K562 (cell line): Measurements from ENCODE around the gene MRPL4. TPM values are rescaled to one million over a fixed set of nuclear protein-coding genes. Genes with fewer than 3 reads are reported as not detected.

Source experiments
- BCOR ChIP-seq: fragments of 450-650 bp; IDR thresholded peaks from 2 replicates; pipeline ENCODE4 v1.6.1; 2016
- CBX1 ChIP-seq: sonication (generic); IDR thresholded peaks from 2 replicates; pipeline ENCODE4 v1.6.1; 2016; ENCODE audit warnings: antibody characterized with exemption, low read depth, mild to moderate bottlenecking
- CEBPB ChIP-seq: fragments of 450-650 bp; IDR thresholded peaks from 2 replicates; pipeline ENCODE4 v1.6.1; 2016; ENCODE audit warnings: missing genetic modification characterization, missing compliant biosample characterization
- CEBPG ChIP-seq, 3 experiments: fragments of 200-800 bp in 1 of 3; sonication (Bioruptor generic) in 1 of 3; sonication (generic) in 1 of 3; formaldehyde crosslinking in 1 of 3; IDR thresholded peaks in 2 of 3; conservative IDR thresholded peaks in 1 of 3; 2 replicates each; pipeline versions ENCODE4 v1.6.1 to v1.8.0; 2016 to 2022; ENCODE audit warnings: missing compliant biosample characterization in 2 of 3, missing genetic modification characterization in 2 of 3, mild to moderate bottlenecking in 1 of 3, missing genetic modification reagents in 1 of 3
- CHD4 ChIP-seq: fragments of 200-600 bp; sonication (generic); IDR thresholded peaks from 3 replicates; pipeline ENCODE4 v1.6.1; 2012; ENCODE audit warnings: low read depth, mild to moderate bottlenecking, mixed read lengths, low read length, inconsistent platforms; ENCODE audit not compliant: insufficient read depth, insufficient replicate concordance, poor library complexity, severe bottlenecking
- CTBP1 ChIP-seq: fragments of 450-650 bp; IDR thresholded peaks from 2 replicates; pipeline ENCODE4 v1.6.1; 2016; ENCODE audit warnings: borderline replicate concordance
- DACH1 ChIP-seq: fragments of 450-650 bp; IDR thresholded peaks from 2 replicates; pipeline ENCODE4 v1.6.1; 2018; ENCODE audit not compliant: partially characterized antibody
- DPF2 ChIP-seq: fragments of 450-650 bp; IDR thresholded peaks from 2 replicates; pipeline ENCODE4 v1.6.1; 2016
- ERF ChIP-seq: fragments of 450-650 bp; formaldehyde crosslinking; IDR thresholded peaks from 2 replicates; pipeline ENCODE4 v1.4.0; 2020; ENCODE audit warnings: mild to moderate bottlenecking, mixed read lengths
- FOXA3 ChIP-seq, 2 experiments: fragments of 450-650 bp in 1 of 2; sonication (generic) in 1 of 2; formaldehyde crosslinking; IDR thresholded peaks in 1 of 2; conservative IDR thresholded peaks in 1 of 2; 2 replicates each; pipeline versions ENCODE4 v1.4.0 to v1.8.0; 2020 to 2022; ENCODE audit warnings: mild to moderate bottlenecking in 2 of 2, missing genetic modification reagents in 1 of 2
- GATA2 ChIP-seq: sonication (generic); formaldehyde crosslinking; IDR thresholded peaks from 2 replicates; pipeline ENCODE4 v1.4.0; 2020; ENCODE audit warnings: mild to moderate bottlenecking, missing genetic modification reagents
- HMGN3 ChIP-seq: IDR thresholded peaks from 2 replicates; pipeline ENCODE4 v1.6.1; 2011; ENCODE audit warnings: borderline replicate concordance, low read depth, mild to moderate bottlenecking, mixed read lengths, low read length; ENCODE audit not compliant: insufficient read length; ENCODE audit errors: extremely low read depth
- KLF1 ChIP-seq: fragments of 450-650 bp; IDR thresholded peaks from 2 replicates; pipeline ENCODE4 v1.6.1; 2016; ENCODE audit warnings: missing genetic modification characterization, missing compliant biosample characterization
- MAFK ChIP-seq: IDR thresholded peaks from 2 replicates; pipeline ENCODE4 v1.6.1; 2011; ENCODE audit warnings: low read length, improper control_type of control experiment
- MECOM ChIP-seq: fragments of 250-450 bp; sonication (Bioruptor Pico); IDR thresholded peaks from 2 replicates; pipeline ENCODE4 v1.8.0; 2022; ENCODE audit warnings: inconsistent platforms
- MTF1 ChIP-seq: fragments of 250-450 bp; sonication (Bioruptor Pico); IDR thresholded peaks from 2 replicates; pipeline ENCODE4 v1.9.0; 2021; ENCODE audit warnings: moderate library complexity, mild to moderate bottlenecking, inconsistent platforms, borderline replicate concordance
- RAD51 ChIP-seq: fragments of 450-650 bp; IDR thresholded peaks from 2 replicates; pipeline ENCODE4 v1.7.1; 2016; ENCODE audit warnings: low read depth, mild to moderate bottlenecking, borderline replicate concordance
- RCOR1 ChIP-seq, 2 experiments: IDR thresholded peaks; 2 replicates each; pipeline ENCODE4 v1.6.1; 2012; ENCODE audit warnings: low read depth in 2 of 2, low read length in 2 of 2, borderline replicate concordance in 1 of 2, improper control_type of control experiment in 1 of 2
- RUNX1 ChIP-seq: sonication (generic); IDR thresholded peaks from 2 replicates; pipeline ENCODE4 v1.6.1; 2016; ENCODE audit warnings: antibody characterized with exemption, low read depth
- SPI1 ChIP-seq: IDR thresholded peaks from 2 replicates; pipeline ENCODE4 v1.6.1; 2011; ENCODE audit warnings: low read depth, low read length, control low read depth, borderline replicate concordance
- SRF ChIP-seq, 2 experiments: fragments of 250-450, 450-650 bp in 1 of 2; sonication (Bioruptor Pico) in 1 of 2; sonication (generic) in 1 of 2; formaldehyde crosslinking; IDR thresholded peaks; 2 replicates each; pipeline versions ENCODE4 v1.5.0 to v1.5.1; 2020 to 2022; ENCODE audit warnings: mild to moderate bottlenecking in 1 of 2, missing genetic modification reagents in 1 of 2
- TBP ChIP-seq: optimal IDR thresholded peaks from 2 replicates; pipeline ENCODE3; 2011; ENCODE audit warnings: low read depth, low read length, improper control_type of control experiment
- TFAM ChIP-seq: fragments of 250-450 bp; sonication (Bioruptor Pico); conservative IDR thresholded peaks from 2 replicates; pipeline ENCODE4 v1.5.0; 2021; ENCODE audit warnings: mild to moderate bottlenecking, moderate library complexity
- TGIF2 ChIP-seq: sonication (generic); formaldehyde crosslinking; IDR thresholded peaks from 2 replicates; pipeline ENCODE4 v1.8.1; 2022; ENCODE audit warnings: mild to moderate bottlenecking, missing genetic modification reagents, moderate library complexity
- THRAP3 ChIP-seq: fragments of 450-650 bp; IDR thresholded peaks from 2 replicates; pipeline ENCODE4 v1.6.1; 2016; ENCODE audit warnings: mild to moderate bottlenecking, inconsistent platforms, borderline replicate concordance
- ZBTB8A ChIP-seq: fragments of 450-650 bp; IDR thresholded peaks from 2 replicates; pipeline ENCODE4 v1.6.1; 2018; ENCODE audit warnings: mild to moderate bottlenecking, moderate library complexity; ENCODE audit not compliant: partially characterized antibody
- ZNF75A ChIP-seq: fragments of 450-650 bp; formaldehyde crosslinking; IDR thresholded peaks from 2 replicates; pipeline ENCODE4 v1.4.0; 2020; ENCODE audit warnings: mild to moderate bottlenecking
- polyA plus RNA-seq, 8 experiments: library from polyadenylated mRNA; depleted of rRNA in 4 of 8; stranded (reverse) in 5 of 8; unstranded in 3 of 8; fragments of >200 nt; fragmentation: Nextera tagmentation in 2 of 8; fragmentation: Illumina TruSeq in 1 of 8; extraction: Ambion mirVana in 2 of 8; extraction: Trizol in 1 of 8; gene quantifications; 2 replicates each; pipeline versions ENCODE4 v1.2.1 to v1.2.3, GENCODE V29; 2011 to 2014; ENCODE audit warnings: inconsistent platforms in 1 of 8, missing spikeins in 1 of 8
- total RNA-seq, 7 experiments: library from RNA; depleted of rRNA in 6 of 7; stranded (reverse); fragments of >200 nt in 6 of 7; fragmentation: Illumina TruSeq in 2 of 7; extraction: Trizol in 2 of 7; gene quantifications; 2 replicates each; pipeline versions ENCODE4 v1.2.1 to v1.2.3, GENCODE V29; 2011 to 2021; ENCODE audit warnings: low replicate concordance in 1 of 7
- TF ChIP-seq, protein P1 (sequence below): IDR thresholded peaks from 3 replicates; pipeline ENCODE4 v1.6.1; 2011; ENCODE audit warnings: borderline replicate concordance, mild to moderate bottlenecking; ENCODE audit not compliant: insufficient read length, insufficient read depth
- TF ChIP-seq, protein P2 (sequence below): fragments of 450-650 bp; IDR thresholded peaks from one replicate; pipeline ENCODE4 v1.6.1; 2018; ENCODE audit warnings: mild to moderate bottlenecking, moderate library complexity; ENCODE audit not compliant: partially characterized antibody

The MRPL4 gene
- total and polyA plus RNA-seq, 9 of the 15 experiments (the other 6 are each of a cell fraction or from before 2014, with no cell fraction given), result 1.4 to 239 (median 64.9) TPM

DNA sequence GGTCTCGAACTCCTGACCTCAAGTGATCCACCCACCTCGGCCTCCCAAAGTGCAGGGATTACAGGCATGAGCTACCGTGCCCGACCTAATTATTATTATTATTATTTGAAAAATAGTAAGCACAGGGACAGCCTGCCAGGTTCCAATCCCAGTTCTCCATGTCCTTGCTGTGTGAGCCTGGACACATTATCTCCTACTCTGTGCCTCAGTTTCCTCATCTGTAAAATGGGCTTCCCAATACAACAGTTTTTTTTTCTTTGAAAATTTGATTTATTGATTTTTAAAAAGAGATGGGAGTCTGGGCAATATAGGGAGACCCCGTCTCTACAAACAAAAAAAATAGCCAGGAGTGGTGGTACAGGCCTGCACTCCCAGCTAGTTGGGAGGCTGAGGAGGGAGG is 54.3 kb downstream of the MRPL4 start (continued):
- TF ChIP-seq CBX1, result no peak
- 0 out of 4 replicates have a peak, but pooled peaks of 1 of the 2 experiments have one; percentile 42 for TF ChIP-seq RCOR1 (IDR thresholded peaks at IDR 0.05; ENCODE audit: borderline replicate concordance in 1 of 2, low read depth in 2 of 2, low read length in 2 of 2)
- TF ChIP-seq MAFK, result no peak
- TF ChIP-seq CEBPG (CRISPR knock-in tag; IDR thresholded peaks at IDR 0.05), result no peak
- no peak for TF ChIP-seq CEBPG (tag; conservative IDR thresholded peaks at IDR 0.05 in 1 of 2, IDR thresholded peaks at IDR 0.05 in 1 of 2)
- TF ChIP-seq HMGN3, result no peak
- peak; percentile 19 for TF ChIP-seq CHD4
- TF ChIP-seq TFAM (CRISPR knock-in tag), result no peak
- TF ChIP-seq DACH1, result no peak
- TF ChIP-seq DPF2, result no peak
- no peak for TF ChIP-seq THRAP3
- no peak for TF ChIP-seq SRF (CRISPR knock-in tag; IDR thresholded peaks at IDR 0.05)
- TF ChIP-seq ERF, result no peak
- TF ChIP-seq SPI1, result no peak
- peak; percentile 88 for TF ChIP-seq BCOR
- TF ChIP-seq, protein P1, sequence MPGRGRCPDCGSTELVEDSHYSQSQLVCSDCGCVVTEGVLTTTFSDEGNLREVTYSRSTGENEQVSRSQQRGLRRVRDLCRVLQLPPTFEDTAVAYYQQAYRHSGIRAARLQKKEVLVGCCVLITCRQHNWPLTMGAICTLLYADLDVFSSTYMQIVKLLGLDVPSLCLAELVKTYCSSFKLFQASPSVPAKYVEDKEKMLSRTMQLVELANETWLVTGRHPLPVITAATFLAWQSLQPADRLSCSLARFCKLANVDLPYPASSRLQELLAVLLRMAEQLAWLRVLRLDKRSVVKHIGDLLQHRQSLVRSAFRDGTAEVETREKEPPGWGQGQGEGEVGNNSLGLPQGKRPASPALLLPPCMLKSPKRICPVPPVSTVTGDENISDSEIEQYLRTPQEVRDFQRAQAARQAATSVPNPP, result no peak
- TF ChIP-seq ZBTB8A, result no peak
- no peak for TF ChIP-seq TGIF2 (CRISPR knock-in tag)
- TF ChIP-seq MTF1, result no peak
- no peak for TF ChIP-seq MECOM (CRISPR knock-in tag)
- TF ChIP-seq FOXA3 (CRISPR knock-in tag; conservative IDR thresholded peaks at IDR 0.05 in 1 of 2, IDR thresholded peaks at IDR 0.05 in 1 of 2), result no peak
- TF ChIP-seq GATA2, result no peak
- no peak for TF ChIP-seq KLF1 (tag)
- TF ChIP-seq CTBP1, result no peak
- TF ChIP-seq TBP, result no peak
- TF ChIP-seq, protein P2, sequence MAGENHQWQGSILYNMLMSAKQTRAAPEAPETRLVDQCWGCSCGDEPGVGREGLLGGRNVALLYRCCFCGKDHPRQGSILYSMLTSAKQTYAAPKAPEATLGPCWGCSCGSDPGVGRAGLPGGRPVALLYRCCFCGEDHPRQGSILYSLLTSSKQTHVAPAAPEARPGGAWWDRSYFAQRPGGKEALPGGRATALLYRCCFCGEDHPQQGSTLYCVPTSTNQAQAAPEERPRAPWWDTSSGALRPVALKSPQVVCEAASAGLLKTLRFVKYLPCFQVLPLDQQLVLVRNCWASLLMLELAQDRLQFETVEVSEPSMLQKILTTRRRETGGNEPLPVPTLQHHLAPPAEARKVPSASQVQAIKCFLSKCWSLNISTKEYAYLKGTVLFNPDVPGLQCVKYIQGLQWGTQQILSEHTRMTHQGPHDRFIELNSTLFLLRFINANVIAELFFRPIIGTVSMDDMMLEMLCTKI, result no peak
- TF ChIP-seq RAD51, result no peak
- TF ChIP-seq RUNX1, result no peak
- no peak for TF ChIP-seq CEBPB (tag)
- TF ChIP-seq ZNF75A (CRISPR knock-in tag), result no peak
